ENCODE measurements around the gene WDR77.

The WDR77 gene

GRCh38 chr1:111448918-111449702, at the start of gene WDR77, which contains the start of gene ATP5PB:
Gene WDR77 (minus strand): TSS chr1:111449256. CDS start chr1:111449169, 87 bp downstream.
Gene ATP5PB (plus strand): TSS chr1:111449464. CDS start chr1:111449542, 78 bp downstream.
- TF ChIP-seq CTCF (IDR thresholded peaks at IDR 0.05) = no peak

- TF ChIP-seq CTCF (IDR thresholded peaks at IDR 0.05) = no peak
Measured at GRCh38 chr1:111497592-111497991, 48.5 kb upstream of the WDR77 start.

GRCh38 chr1:111496398-111496797, 47.3 kb upstream of the WDR77 start:
- TF ChIP-seq CTCF (IDR thresholded peaks at IDR 0.05) = no peak

- no peak for TF ChIP-seq CTCF (IDR thresholded peaks at IDR 0.05)
Measured at GRCh38 chr1:111491070-111491469, 42.0 kb upstream of the WDR77 start.

GRCh38 chr1:111490220-111490619, 41.2 kb upstream of the WDR77 start:
- TF ChIP-seq CTCF (IDR thresholded peaks at IDR 0.05) = no peak

GRCh38 chr1:111489604-111490003, 40.5 kb upstream of the WDR77 start:
- no peak for TF ChIP-seq CTCF (IDR thresholded peaks at IDR 0.05)

- no peak for TF ChIP-seq CTCF (IDR thresholded peaks at IDR 0.05)
Measured at GRCh38 chr1:111488669-111489068, 39.6 kb upstream of the WDR77 start.

Data from LNCAP (cell line).